Immature natural killer cell (primary cell): ENCODE measurements around the gene KRTDAP. TPM values are rescaled to one million over a fixed set of nuclear protein-coding genes. Genes with fewer than 3 reads are reported as not detected.

ENCODE experiments used
- DNase-seq, 3 donors: peaks; one replicate each; pipeline ENCODE4 v3.0.0; 2022; ENCODE audit warnings: mixed read lengths in 1 of 3
- H3K27ac Mint-ChIP-seq, 6 donors: one replicate each; pipeline ENCODE4 v1.8.0; 2020; ENCODE audit warnings: mixed read lengths in 6 of 6, mild to moderate bottlenecking in 5 of 6, inconsistent platforms in 4 of 6, moderate library complexity in 3 of 6
- H3K27me3 Mint-ChIP-seq, 3 donors: one replicate each; pipeline ENCODE4 v1.8.0; 2020 to 2021; ENCODE audit warnings: low read depth in 3 of 3, mild to moderate bottlenecking in 3 of 3, mixed read lengths in 3 of 3, moderate library complexity in 3 of 3, inconsistent platforms in 1 of 3
- H3K36me3 Mint-ChIP-seq, 3 donors: one replicate each; pipeline ENCODE4 v1.8.0; 2020; ENCODE audit warnings: mixed read lengths in 3 of 3, inconsistent platforms in 2 of 3, mild to moderate bottlenecking in 2 of 3
- H3K4me1 Mint-ChIP-seq, 2 donors: one replicate each; pipeline ENCODE4 v1.8.0; 2020; ENCODE audit warnings: inconsistent platforms in 2 of 2, mild to moderate bottlenecking in 2 of 2, mixed read lengths in 2 of 2, moderate library complexity in 1 of 2
- H3K4me3 Mint-ChIP-seq, 5 donors: one replicate each; pipeline ENCODE4 v1.8.0; 2020; ENCODE audit warnings: mild to moderate bottlenecking in 5 of 5, mixed read lengths in 5 of 5, inconsistent platforms in 3 of 5, moderate library complexity in 3 of 5
- H3K9me3 Mint-ChIP-seq, 6 donors: one replicate each; pipeline ENCODE4 v1.8.0; 2020; ENCODE audit warnings: mild to moderate bottlenecking in 6 of 6, mixed read lengths in 6 of 6, inconsistent platforms in 4 of 6, moderate library complexity in 3 of 6
- polyA plus RNA-seq, 3 donors: library from polyadenylated mRNA; unstranded; fragments of 300-500 nt; fragmentation: Illumina TruSeq; gene quantifications; one replicate each; pipeline ENCODE4 v1.2.3, GENCODE V29; 2021

The KRTDAP gene
- polyA plus RNA-seq, 3 donors from 2014 or later = not detected

DNA sequence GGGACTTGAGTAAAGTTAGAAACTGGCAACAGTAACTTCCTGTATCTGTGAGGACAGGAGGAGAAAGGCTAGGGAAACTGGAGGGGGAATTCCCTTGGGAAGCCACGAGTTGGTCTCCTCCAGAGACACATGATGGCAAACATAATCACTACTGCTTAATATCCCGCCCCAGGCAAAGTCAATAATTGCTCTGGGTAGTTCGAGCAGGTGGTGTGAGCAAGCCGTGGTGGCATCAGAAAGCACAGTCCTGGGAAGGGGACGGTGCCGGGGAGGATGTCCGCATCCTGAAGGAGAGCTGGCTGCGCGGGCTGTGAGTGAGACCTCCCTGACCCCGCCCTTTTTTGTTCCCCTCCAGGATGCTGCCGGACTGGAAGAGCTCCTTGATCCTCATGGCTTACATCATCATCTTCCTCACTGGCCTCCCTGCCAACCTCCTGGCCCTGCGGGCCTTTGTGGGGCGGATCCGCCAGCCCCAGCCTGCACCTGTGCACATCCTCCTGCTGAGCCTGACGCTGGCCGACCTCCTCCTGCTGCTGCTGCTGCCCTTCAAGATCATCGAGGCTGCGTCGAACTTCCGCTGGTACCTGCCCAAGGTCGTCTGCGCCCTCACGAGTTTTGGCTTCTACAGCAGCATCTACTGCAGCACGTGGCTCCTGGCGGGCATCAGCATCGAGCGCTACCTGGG lies 40.8 kb downstream of the KRTDAP start:
- H3K9me3 Mint-ChIP-seq = no peaks in the 10 kb centered on the region
- no peak overlapping the region for H3K4me3 Mint-ChIP-seq
- H3K27me3 Mint-ChIP-seq = peaks cover 3 to 10% (median 8%) of the 10 kb centered on the region in 3 donors
- no peak for DNase-seq
- H3K27ac Mint-ChIP-seq = peak overlapping the region in 5 of 6 donors; percentile 16 to 97 (median 58)
- H3K36me3 Mint-ChIP-seq = peaks cover 0 to 3% (median 0%) of the 10 kb centered on the region in 3 donors
- peaks cover 46 to 65% of the 10 kb centered on the region in 2 donors for H3K4me1 Mint-ChIP-seq

DNA sequence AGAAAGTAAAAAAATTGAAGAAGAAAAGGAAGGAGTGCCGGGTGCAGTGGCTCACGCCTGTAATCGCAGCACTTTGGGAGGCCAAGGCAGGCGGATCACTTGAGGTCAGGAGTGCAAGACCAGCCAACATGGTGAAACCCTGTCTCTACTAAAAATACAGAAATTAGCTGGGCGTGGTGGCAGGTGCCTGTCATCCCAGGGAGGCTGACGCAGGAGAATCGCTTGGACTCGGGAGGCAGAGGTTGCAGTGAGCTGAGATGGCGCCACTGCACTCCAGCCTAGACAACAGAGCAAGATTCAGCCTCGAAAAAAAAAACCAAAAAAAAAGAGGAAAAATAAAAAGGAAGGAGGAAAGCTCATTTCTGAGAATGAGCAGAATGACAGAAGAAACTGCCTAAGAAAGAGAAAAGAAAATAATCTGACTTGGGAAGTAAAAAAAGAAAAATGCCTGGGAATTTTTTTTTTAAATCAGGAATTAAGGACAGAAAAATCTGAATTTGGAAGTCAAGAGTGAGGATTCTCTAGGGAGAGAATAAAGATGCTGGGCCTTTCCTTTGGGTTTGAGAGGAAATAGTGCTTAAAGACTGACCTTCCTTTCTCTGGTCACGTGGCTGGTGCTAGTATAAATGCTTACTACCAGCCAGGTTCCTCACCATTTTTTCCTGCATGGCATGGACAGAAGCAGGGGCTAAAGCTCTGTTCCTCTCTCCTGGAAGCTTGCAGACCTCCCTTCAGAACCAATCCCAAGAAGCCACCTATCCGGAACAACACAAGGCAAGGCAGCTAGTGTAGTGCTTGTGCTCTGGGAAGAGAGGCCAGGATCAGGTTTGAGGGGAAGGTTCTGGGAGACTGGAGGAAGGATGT lies 42.4 kb downstream of the KRTDAP start, which contains the start of gene FFAR2:
TSS of gene FFAR2 (plus strand) at position 652 of the 864 bp plus-strand sequence. CDS start 1,458 bp downstream, outside the sequence.
- Mint-ChIP-seq H3K27me3 (peaks cover 3 to 10% (median 6%) of the 10 kb centered on the region in 3 donors), H3K4me1 (peaks cover 42 to 59% of the 10 kb centered on the region in 2 donors), H3K27ac (peak within 1 kb of the TSS in 5 of 6 donors; percentile 96 to 99 (median 96)), H3K36me3 (peaks cover 0 to 3% (median 0%) of the 10 kb centered on the region in 3 donors), H3K9me3 (no peaks in the 10 kb centered on the region), H3K4me3 (peak within 1 kb of the TSS in 1 of 5 donors; percentile 42)
- no peak for DNase-seq

DNA sequence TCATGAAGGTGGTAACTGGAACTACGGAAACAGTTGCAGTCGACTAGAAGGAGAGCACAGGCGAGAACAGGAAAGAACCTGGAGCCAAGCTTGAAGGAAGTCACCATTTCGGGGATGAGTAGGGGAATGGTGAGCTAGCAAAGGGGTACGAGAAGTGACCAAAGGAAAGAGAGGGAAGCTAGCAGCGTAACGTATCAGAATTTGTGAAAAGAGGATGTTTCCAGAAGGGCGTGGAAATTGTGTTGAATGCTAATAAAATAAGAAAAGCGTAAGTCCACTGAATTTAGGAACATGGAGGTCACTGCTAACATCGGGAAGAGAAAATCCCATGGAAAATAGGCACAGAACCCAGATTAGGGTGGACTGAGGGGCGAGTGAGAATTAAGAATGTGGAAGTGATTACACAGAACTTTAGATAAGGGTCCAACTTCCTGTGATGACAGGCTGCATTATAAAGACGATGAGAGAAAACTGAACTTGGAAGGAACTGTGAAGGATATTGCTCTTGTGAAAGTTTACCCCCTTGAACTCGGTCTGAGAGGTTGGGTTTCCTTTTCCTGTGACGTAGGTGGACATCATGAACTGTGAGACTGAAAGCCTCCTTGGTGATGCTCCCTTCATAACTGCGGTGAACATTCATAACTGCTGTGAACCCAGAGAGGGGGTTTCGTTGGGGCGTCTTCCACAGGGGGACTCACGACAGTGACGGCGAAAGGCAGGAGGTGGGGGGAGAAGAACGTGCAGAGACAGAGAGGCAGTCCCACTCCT lies 44.3 kb downstream of the KRTDAP start:
- DNase-seq = peak; percentile 79 to 86 (median 85)
- Mint-ChIP-seq H3K9me3 (no peaks in the 10 kb centered on the region), H3K27me3 (peaks cover 3 to 10% (median 6%) of the 10 kb centered on the region in 3 donors), H3K36me3 (no peaks in the 10 kb centered on the region), H3K4me3 (peak overlapping the region; percentile 58 to 69 (median 60)), H3K27ac (peak overlapping the region; percentile 88 to 99 (median 96)), H3K4me1 (peaks cover 28 to 41% of the 10 kb centered on the region in 2 donors)

DNA sequence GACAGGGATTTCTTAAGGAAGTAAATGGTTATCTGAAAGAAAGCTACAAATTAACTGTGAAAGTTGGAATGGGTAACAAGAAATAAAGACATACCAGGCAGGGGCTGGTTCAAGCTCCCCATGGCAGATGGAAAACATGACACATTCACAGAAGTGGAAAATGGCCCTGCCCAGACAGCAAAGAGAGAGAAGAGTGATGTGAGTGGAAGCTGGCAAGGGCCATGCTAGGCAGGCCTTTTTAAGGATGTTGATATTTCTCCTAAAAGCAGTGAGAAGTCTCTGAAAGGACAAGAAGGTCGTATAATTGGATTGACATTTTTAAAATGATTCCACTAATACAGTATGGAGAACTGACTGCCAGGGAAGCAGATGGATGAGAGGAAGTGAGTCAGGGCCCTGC lies 45.5 kb downstream of the KRTDAP start:
- no peaks in the 10 kb centered on the region for H3K36me3 Mint-ChIP-seq
- peaks cover 26 to 40% of the 10 kb centered on the region in 2 donors for H3K4me1 Mint-ChIP-seq
- H3K27me3 Mint-ChIP-seq = peaks cover 2 to 12% (median 3%) of the 10 kb centered on the region in 3 donors
- DNase-seq = no peak
- no peaks in the 10 kb centered on the region for H3K9me3 Mint-ChIP-seq
- peak overlapping the region in 5 of 6 donors; percentile 86 to 97 (median 96) for H3K27ac Mint-ChIP-seq
- no peak overlapping the region for H3K4me3 Mint-ChIP-seq

DNA sequence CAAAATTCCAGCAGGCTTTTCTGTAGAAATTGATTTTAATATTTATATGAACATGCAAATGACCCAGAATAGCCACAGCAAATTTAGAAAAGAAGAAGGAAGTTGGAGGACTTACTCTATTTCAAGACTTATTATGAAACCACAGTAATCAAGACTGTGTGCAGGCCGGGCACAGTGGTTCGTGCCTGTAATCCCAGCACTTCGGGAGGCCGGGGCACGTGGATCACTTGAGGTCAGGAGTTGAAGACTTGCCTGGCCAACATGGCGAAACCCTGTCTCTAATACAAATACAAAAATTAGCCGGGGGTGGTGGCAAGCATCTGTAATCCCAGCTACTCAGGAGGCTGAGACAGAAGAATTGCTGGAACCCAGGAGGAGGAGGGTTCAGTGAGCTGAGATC lies 48.2 kb downstream of the KRTDAP start:
- Mint-ChIP-seq H3K4me3 (no peak overlapping the region), H3K27me3 (peaks cover 0 to 9% (median 3%) of the 10 kb centered on the region in 3 donors), H3K36me3 (no peaks in the 10 kb centered on the region), H3K9me3 (no peaks in the 10 kb centered on the region), H3K4me1 (peaks cover 27 to 31% of the 10 kb centered on the region in 2 donors), H3K27ac (peak overlapping the region in 3 of 6 donors; percentile 35 to 68 (median 39))
- DNase-seq = no peak

DNA sequence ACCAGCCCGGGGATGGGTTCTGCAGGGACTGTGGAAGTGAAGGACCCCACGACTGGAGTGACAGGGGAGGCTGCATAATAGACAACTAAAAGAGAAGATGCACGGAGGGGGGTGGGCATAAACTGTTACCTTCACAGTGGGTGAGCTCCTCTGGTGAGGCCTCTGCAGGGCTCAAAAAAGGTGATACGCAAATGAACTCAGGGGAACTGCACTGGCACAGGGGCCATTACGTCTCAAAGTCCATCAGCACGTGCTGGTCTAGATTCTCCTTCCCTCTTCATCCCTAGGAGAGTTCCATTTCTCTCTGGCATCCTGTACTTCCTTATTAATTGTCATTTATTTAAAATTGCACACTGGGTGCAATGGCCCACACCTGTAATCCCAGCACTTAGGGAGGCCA lies 50.3 kb downstream of the KRTDAP start:
- no peaks in the 10 kb centered on the region for H3K36me3 Mint-ChIP-seq
- peaks cover 2 to 4% (median 3%) of the 10 kb centered on the region in 3 donors for H3K27me3 Mint-ChIP-seq
- H3K9me3 Mint-ChIP-seq = no peaks in the 10 kb centered on the region
- no peak overlapping the region for H3K4me3 Mint-ChIP-seq
- peaks cover 25 to 28% of the 10 kb centered on the region in 2 donors for H3K4me1 Mint-ChIP-seq
- DNase-seq = no peak
- H3K27ac Mint-ChIP-seq = peak overlapping the region in 3 of 6 donors; percentile 51 to 76 (median 59)

DNA sequence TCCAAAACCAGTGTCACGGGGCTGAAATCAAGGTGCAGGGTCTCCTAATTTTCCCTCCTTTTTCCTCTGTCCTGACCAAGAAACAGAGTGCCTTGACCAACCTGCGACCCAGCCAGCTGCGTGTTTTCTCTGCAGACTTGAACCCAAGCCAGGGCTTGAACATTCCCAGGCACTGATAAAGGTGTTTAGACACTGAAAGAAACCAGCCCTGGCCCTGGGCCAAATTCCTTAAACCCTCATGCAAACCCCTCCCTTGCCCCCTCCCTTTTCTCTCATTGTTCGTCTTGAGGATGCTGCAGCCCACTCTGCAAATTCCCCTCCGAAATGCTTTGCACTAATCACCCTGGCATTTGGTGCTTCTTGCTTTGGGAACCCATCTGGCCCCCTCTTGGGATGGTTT lies 51.7 kb downstream of the KRTDAP start:
- Mint-ChIP-seq H3K9me3 (no peaks in the 10 kb centered on the region), H3K4me3 (no peak overlapping the region)

DNA sequence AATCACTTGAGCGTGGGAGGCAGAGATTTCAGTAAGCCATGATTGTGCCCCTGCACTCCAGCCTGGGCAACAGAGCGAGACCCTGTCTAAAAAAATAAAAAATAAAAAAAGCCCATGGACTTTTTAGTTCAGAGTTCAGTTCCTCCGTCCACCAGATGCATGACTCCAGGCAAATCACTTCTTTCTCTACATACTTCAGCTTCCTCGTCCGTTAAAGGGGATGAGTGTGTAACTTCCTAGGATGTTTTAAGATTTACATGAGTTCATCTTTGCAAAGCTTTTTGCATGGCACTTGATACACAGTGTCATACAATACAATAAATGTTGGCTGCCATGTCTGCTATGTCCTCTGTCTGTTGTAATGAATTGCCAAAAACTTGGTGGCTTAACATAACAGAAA lies 52.2 kb downstream of the KRTDAP start:
- peak overlapping the region in 2 of 6 donors; percentile 49 to 62 for H3K27ac Mint-ChIP-seq
- DNase-seq = no peak
- no peaks in the 10 kb centered on the region for H3K36me3 Mint-ChIP-seq
- no peaks in the 10 kb centered on the region for H3K9me3 Mint-ChIP-seq
- H3K27me3 Mint-ChIP-seq = peaks cover 2 to 4% (median 3%) of the 10 kb centered on the region in 3 donors
- peaks cover 21 to 24% of the 10 kb centered on the region in 2 donors for H3K4me1 Mint-ChIP-seq
- peak overlapping the region in 1 of 5 donors; percentile 41 for H3K4me3 Mint-ChIP-seq

More for the DNA sequence above, 51.7 kb downstream of the KRTDAP start:
- H3K4me1 Mint-ChIP-seq = peaks cover 21 to 24% of the 10 kb centered on the region in 2 donors
- H3K27me3 Mint-ChIP-seq = peaks cover 2 to 4% (median 3%) of the 10 kb centered on the region in 3 donors
- peak overlapping the region in 3 of 6 donors; percentile 49 to 62 (median 59) for H3K27ac Mint-ChIP-seq
- H3K36me3 Mint-ChIP-seq = no peaks in the 10 kb centered on the region
- DNase-seq = no peak

DNA sequence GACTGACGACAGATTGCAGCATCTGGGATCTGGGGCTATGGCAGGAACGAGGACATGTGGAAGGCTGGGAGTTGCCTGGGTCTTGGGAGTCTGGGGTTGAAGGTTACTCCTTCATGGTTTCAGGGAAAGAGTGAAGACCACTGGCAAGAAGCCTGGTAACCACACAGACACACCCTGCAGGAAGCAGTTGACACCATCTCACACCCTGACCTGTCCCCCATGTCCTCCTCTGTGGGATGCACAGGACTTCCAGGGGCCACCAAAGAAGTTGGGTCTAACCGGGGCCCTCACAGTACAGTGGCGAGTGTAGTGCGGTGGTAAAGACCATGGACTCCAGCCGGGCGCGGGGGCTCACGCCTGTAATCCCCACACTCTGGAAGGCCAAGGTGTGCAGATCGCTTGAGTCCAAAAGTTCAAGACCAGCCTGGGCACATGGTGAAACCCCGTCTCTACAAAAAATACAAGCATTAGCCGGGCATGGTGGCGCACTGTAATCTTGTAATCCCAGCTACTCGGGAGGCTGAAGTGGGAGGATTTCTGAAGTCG lies 52.8 kb downstream of the KRTDAP start:
- Mint-ChIP-seq H3K36me3 (no peaks in the 10 kb centered on the region), H3K9me3 (no peaks in the 10 kb centered on the region), H3K4me3 (peak overlapping the region in 2 of 5 donors; percentile 10 to 59), H3K4me1 (peaks cover 21 to 24% of the 10 kb centered on the region in 2 donors), H3K27ac (peak overlapping the region in 2 of 6 donors; percentile 11 to 57), H3K27me3 (peaks cover 2 to 4% (median 3%) of the 10 kb centered on the region in 3 donors)
- DNase-seq = no peak

Other genes with a start within 250 kb of the KRTDAP start
- 10 to 100 TPM in 2 of 3 donors, 1 to 10 TPM in 1; 5.3 to 14.2 (median 11.8) TPM for gene LSR, start 241.5 kb downstream of the KRTDAP start, polyA plus RNA-seq
- gene USF2, start 221.5 kb downstream of the KRTDAP start, polyA plus RNA-seq = 10 to 100 TPM in 1 of 3 donors, 1 to 10 TPM in 1, under 1 TPM in 1; 0.29 to 10.4 (median 7.6) TPM
- gene HAMP, start 207.9 kb downstream of the KRTDAP start, polyA plus RNA-seq = 1 to 10 TPM in 1 of 3 donors, not detected in 2; 1.1 TPM
- gene MAG, start 198.3 kb downstream of the KRTDAP start, polyA plus RNA-seq = not detected
- 1 to 10 TPM in 1 of 3 donors, under 1 TPM in 1, not detected in 1; 0.93 to 2.2 TPM for gene CD22, start 161.3 kb downstream of the KRTDAP start, polyA plus RNA-seq
- gene FFAR1, start 142.6 kb downstream of the KRTDAP start, polyA plus RNA-seq = not detected
- gene FFAR3, start 132.0 kb downstream of the KRTDAP start, polyA plus RNA-seq = not detected
- gene GPR42, start 119.4 kb downstream of the KRTDAP start, polyA plus RNA-seq = not detected
- gene FFAR2, start 42.2 kb downstream of the KRTDAP start, polyA plus RNA-seq = 1 to 10 TPM in 1 of 3 donors, under 1 TPM in 2; 0.12 to 1.6 (median 0.15) TPM
- gene DMKN, start 23.2 kb upstream of the KRTDAP start, polyA plus RNA-seq = 10 to 100 TPM in 2 of 3 donors, 1 to 10 TPM in 1; 5.0 to 24.5 (median 20.3) TPM
- not detected for gene SBSN, start 37.8 kb upstream of the KRTDAP start, polyA plus RNA-seq
- not detected for gene GAPDHS, start 43.0 kb upstream of the KRTDAP start, polyA plus RNA-seq
- 100 to 1,000 TPM; 117 to 184 (median 151) TPM for gene TMEM147, start 55.2 kb upstream of the KRTDAP start, polyA plus RNA-seq
- not detected for gene ATP4A, start 73.2 kb upstream of the KRTDAP start, polyA plus RNA-seq
- not detected for gene PMIS2, start 95.7 kb upstream of the KRTDAP start, polyA plus RNA-seq
- gene HAUS5, start 122.3 kb upstream of the KRTDAP start, polyA plus RNA-seq = 1 to 10 TPM in 2 of 3 donors, under 1 TPM in 1; 0.98 to 7.5 (median 6.0) TPM
- gene RBM42, start 138.6 kb upstream of the KRTDAP start, polyA plus RNA-seq = 10 to 100 TPM; 51.4 to 91.8 (median 72.7) TPM
- gene ETV2, start 151.3 kb upstream of the KRTDAP start, polyA plus RNA-seq = under 1 TPM; 0.55 to 0.79 (median 0.68) TPM
- gene COX6B1, start 157.9 kb upstream of the KRTDAP start, polyA plus RNA-seq = 1,000 to 10,000 TPM in 1 of 3 donors, 100 to 1,000 TPM in 2; 711 to 1,050 (median 736) TPM
- not detected for gene UPK1A, start 176.1 kb upstream of the KRTDAP start, polyA plus RNA-seq
- not detected for gene ZBTB32, start 214.1 kb upstream of the KRTDAP start, polyA plus RNA-seq
- gene KMT2B, start 227.5 kb upstream of the KRTDAP start, polyA plus RNA-seq = 1 to 10 TPM in 1 of 3 donors, under 1 TPM in 1, not detected in 1; 0.30 to 1.8 TPM